Measurements from ENCODE around the gene DBH.

DNA sequence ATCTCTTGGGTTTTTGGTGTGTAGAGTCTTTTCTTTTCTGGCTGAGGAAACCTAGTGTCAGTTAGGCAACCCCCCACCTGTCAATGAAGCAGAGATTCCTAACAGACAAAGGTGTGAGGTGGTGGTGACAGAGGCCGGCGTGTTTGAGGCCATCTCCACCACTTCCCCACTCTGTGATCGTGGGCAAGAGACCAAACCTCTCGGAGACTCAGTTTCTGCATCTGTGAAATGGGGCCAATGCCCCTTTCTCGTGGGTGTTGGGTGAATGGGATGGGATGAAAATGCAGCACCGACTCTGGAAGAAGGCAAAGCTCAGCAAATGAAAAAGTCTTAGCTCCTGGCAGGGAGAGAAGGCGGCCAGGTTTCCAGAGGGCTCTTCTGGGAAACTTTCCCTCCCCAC lies 27.8 kb upstream of the DBH start:
- TF ChIP-seq ZSCAN21 (CRISPR knock-in tag; IDR thresholded peaks at IDR 0.05; ENCODE audit: borderline replicate concordance) (no peak), TARDBP (CRISPR knock-in tag; IDR thresholded peaks at IDR 0.05) (no peak), SMC3 (IDR thresholded peaks at IDR 0.05; ENCODE audit: low read length) (no peak), POLR2A (IDR thresholded peaks at IDR 0.05; ENCODE audit: insufficient read depth in 1 of 2, low read depth in 2 of 2, low read length in 2 of 2) (no peak), HDAC6 (IDR thresholded peaks at IDR 0.05; ENCODE audit: low read depth, low read length) (no peak), ZFP90 (CRISPR knock-in tag; IDR thresholded peaks at IDR 0.05; ENCODE audit: borderline replicate concordance) (no peak), YY1 (IDR thresholded peaks at IDR 0.05; ENCODE audit: insufficient read depth, insufficient replicate concordance, low read depth, low read length) (no peak), EP300 (IDR thresholded peaks at IDR 0.05; ENCODE audit: low read depth in 2 of 2, low read length in 2 of 2) (no peak), EP300 (CRISPR knock-in tag; IDR thresholded peaks at IDR 0.05; ENCODE audit: borderline replicate concordance) (no peak), MYC (CRISPR knock-in tag; IDR thresholded peaks at IDR 0.05; ENCODE audit: borderline replicate concordance) (no peak)
- TF ChIP-seq, protein P1, sequence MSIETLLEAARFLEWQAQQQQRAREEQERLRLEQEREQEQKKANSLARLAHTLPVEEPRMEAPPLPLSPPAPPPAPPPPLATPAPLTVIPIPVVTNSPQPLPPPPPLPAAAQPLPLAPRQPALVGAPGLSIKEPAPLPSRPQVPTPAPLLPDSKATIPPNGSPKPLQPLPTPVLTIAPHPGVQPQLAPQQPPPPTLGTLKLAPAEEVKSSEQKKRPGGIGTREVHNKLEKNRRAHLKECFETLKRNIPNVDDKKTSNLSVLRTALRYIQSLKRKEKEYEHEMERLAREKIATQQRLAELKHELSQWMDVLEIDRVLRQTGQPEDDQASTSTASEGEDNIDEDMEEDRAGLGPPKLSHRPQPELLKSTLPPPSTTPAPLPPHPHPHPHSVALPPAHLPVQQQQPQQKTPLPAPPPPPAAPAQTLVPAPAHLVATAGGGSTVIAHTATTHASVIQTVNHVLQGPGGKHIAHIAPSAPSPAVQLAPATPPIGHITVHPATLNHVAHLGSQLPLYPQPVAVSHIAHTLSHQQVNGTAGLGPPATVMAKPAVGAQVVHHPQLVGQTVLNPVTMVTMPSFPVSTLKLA (IDR thresholded peaks at IDR 0.05), result no peak
- TF ChIP-seq, protein P2, sequence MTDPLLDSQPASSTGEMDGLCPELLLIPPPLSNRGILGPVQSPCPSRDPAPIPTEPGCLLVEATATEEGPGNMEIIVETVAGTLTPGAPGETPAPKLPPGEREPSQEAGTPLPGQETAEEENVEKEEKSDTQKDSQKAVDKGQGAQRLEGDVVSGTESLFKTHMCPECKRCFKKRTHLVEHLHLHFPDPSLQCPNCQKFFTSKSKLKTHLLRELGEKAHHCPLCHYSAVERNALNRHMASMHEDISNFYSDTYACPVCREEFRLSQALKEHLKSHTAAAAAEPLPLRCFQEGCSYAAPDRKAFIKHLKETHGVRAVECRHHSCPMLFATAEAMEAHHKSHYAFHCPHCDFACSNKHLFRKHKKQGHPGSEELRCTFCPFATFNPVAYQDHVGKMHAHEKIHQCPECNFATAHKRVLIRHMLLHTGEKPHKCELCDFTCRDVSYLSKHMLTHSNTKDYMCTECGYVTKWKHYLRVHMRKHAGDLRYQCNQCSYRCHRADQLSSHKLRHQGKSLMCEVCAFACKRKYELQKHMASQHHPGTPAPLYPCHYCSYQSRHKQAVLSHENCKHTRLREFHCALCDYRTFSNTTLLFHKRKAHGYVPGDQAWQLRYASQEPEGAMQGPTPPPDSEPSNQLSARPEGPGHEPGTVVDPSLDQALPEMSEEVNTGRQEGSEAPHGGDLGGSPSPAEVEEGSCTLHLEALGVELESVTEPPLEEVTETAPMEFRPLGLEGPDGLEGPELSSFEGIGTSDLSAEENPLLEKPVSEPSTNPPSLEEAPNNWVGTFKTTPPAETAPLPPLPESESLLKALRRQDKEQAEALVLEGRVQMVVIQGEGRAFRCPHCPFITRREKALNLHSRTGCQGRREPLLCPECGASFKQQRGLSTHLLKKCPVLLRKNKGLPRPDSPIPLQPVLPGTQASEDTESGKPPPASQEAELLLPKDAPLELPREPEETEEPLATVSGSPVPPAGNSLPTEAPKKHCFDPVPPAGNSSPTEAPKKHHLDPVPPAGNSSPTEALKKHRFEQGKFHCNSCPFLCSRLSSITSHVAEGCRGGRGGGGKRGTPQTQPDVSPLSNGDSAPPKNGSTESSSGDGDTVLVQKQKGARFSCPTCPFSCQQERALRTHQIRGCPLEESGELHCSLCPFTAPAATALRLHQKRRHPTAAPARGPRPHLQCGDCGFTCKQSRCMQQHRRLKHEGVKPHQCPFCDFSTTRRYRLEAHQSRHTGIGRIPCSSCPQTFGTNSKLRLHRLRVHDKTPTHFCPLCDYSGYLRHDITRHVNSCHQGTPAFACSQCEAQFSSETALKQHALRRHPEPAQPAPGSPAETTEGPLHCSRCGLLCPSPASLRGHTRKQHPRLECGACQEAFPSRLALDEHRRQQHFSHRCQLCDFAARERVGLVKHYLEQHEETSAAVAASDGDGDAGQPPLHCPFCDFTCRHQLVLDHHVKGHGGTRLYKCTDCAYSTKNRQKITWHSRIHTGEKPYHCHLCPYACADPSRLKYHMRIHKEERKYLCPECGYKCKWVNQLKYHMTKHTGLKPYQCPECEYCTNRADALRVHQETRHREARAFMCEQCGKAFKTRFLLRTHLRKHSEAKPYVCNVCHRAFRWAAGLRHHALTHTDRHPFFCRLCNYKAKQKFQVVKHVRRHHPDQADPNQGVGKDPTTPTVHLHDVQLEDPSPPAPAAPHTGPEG (CRISPR knock-in tag; IDR thresholded peaks at IDR 0.05), result no peak
- TF ChIP-seq, protein P3, sequence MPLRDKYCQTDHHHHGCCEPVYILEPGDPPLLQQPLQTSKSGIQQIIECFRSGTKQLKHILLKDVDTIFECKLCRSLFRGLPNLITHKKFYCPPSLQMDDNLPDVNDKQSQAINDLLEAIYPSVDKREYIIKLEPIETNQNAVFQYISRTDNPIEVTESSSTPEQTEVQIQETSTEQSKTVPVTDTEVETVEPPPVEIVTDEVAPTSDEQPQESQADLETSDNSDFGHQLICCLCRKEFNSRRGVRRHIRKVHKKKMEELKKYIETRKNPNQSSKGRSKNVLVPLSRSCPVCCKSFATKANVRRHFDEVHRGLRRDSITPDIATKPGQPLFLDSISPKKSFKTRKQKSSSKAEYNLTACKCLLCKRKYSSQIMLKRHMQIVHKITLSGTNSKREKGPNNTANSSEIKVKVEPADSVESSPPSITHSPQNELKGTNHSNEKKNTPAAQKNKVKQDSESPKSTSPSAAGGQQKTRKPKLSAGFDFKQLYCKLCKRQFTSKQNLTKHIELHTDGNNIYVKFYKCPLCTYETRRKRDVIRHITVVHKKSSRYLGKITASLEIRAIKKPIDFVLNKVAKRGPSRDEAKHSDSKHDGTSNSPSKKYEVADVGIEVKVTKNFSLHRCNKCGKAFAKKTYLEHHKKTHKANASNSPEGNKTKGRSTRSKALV (CRISPR knock-in tag; IDR thresholded peaks at IDR 0.05), result no peak

Measured in HepG2 (cell line).